AG20443 (cell line): ENCODE data around the gene FAM13A.
"Not testable (repeated sequence)": the region's sequence is repeated elsewhere in the genome, so short reads cannot be mapped to it uniquely, and the experiment has no call there.

Experiments used
- DNase-seq: peaks from one replicate; pipeline ENCODE4 v3.0.0; 2012; ENCODE audit warnings: low spot score, mixed read lengths

FAM13A gene

GRCh38 chr4:88897180-88897579, 159.8 kb downstream of the FAM13A start:
- DNase-seq: no peak

GRCh38 chr4:88893961-88894360, 163.0 kb downstream of the FAM13A start:
- DNase-seq: no peak

DNA sequence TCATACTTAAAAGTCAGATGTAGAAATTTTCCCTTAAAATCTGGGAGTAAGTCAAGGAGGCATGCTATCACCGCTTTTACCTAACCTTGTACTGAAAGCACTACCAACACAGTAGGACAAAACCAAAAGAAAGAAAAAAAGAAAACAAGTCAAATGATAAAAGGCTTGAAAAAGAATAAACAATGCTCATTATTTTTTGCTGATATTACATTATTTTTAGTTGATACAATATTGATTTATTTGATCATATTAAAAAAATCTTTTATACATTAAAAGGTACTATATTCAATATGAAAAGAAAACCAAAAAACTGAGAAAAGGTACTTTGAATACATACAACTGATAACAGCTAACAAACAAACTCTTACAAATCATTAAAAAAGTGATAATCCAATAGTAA, 164.3 kb downstream of the FAM13A start:
- DNase-seq: no peak

- no peak for DNase-seq
Measured at GRCh38 chr4:88891636-88892035, 165.3 kb downstream of the FAM13A start.

GRCh38 chr4:88887409-88887808, 169.6 kb downstream of the FAM13A start:
- DNase-seq: not testable (repeated sequence)

GRCh38 chr4:88881227-88881569, 175.8 kb downstream of the FAM13A start:
- no peak for DNase-seq

DNA sequence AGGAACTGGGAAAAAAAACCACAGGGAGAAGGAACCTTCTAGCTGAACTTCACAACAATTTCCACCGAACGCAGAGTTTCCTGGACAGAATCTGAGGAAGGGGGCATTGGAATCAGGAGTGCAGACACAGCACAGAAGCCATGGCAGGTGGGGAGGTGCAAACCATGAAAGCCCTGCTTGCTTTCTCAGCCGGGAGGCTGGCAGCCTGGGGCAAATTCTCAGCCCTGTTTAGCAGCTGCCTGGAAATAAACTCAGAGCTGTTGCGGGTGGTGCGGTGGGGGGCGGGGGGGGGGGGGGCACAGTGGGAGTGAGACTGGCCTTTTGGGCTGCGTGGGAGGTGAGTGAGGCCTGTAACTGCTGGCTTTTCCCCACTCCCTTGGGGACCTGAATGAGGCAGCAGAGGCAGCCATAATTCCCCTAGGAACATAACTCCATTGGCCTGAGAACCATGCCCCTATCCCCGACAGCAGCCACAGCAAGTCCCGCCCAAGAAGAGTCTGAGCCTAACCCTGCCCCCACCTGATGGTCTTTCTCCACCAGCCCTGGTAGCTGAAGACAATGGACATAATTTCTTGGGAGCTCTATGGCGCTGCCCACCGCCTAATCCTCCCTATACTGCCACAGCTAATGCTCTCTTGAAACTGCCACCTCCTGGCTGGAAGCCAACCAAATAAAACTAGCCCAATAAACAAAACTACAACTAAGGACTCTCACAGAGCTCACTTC, 176.3 kb downstream of the FAM13A start:
- DNase-seq: no peak

DNA sequence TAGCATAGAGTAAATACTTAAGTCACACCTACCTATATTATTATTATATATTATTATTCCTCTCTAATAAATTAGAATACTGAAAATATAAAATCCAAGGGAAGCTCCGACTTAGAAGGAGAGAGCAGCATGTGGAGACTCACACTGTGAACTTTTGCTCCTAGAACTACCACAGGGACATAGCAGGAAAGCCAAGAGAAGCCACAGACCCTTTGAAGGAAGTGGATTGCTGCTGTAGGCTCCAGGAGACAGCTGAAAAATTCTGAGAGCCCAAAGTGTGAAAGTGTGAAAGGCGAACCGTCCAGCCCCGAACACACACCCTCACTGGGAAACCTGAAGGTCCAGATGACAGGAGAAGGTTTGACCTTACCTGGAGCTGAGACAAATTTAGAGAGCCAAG, 177.0 kb downstream of the FAM13A start:
- DNase-seq: no peak

DNA sequence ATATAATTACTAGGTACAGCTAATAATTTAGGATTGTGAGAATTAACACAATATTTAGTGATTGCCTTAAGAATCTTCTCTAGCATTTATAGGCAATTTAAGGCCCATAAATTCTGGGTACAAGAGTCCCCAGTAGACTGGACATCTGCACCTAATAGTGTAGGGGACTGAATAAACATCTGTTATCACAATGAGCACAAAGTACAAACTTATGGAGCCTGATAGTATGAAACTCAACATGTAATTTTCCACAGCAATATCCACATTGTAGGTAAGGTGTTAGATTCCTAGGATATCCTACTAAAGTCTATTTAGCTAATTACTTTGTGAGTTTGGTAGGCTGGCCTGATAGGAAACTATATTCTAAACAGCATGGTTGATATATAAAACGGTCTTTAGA, 178.3 kb downstream of the FAM13A start:
- no peak for DNase-seq

GRCh38 chr4:88870428-88870827, 186.6 kb downstream of the FAM13A start:
- DNase-seq: no peak

- no peak for DNase-seq
Measured at GRCh38 chr4:88868510-88868909, 188.5 kb downstream of the FAM13A start.

- DNase-seq: no peak
Measured at GRCh38 chr4:88866862-88867550, 190.0 kb downstream of the FAM13A start.

- DNase-seq: no peak
Measured at GRCh38 chr4:88865466-88865865, 191.5 kb downstream of the FAM13A start.

GRCh38 chr4:88865046-88865445, 191.9 kb downstream of the FAM13A start:
- DNase-seq: no peak

DNA sequence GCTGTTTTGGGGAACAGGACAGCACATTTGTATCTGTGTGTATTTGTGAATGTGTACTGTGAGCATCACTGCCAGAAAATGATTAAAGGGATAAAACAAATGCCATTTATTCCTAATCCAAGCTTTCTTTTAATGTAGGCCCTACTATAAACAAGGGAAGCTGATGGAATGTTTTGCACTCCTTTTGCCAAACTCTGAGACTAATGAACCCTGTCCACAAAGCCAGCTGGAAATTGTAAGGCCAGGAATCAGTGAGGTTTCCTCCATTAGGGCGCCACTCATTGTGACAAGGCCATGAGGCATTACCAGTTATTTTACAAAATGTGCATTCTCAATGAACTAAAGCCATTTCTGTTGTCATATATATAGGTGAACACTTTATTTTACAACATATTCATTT, 196.4 kb downstream of the FAM13A start:
- no peak for DNase-seq

GRCh38 chr4:88859191-88859812, 197.7 kb downstream of the FAM13A start:
- DNase-seq: no peak

DNA sequence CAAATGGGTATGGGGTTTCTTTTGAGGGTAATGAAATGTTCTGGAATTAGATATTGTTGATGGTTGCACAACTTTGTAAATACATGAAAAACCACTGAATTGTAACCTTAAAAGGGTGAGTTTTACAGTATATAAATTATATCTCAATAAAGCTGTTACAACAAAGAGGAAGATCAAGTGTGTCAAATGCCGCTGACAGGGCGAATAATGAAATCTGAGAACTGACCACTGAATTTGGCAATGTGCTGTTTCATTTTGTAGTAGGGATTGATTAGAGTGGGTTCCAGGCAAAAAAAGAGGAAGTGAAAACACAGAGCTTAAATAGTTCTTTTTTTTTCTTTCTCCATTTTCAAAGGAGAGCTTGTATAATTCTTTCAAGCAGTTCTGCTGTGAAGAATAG, 198.2 kb downstream of the FAM13A start:
- DNase-seq: no peak

- no peak for DNase-seq
Measured at GRCh38 chr4:88857588-88857987, 199.4 kb downstream of the FAM13A start.

DNA sequence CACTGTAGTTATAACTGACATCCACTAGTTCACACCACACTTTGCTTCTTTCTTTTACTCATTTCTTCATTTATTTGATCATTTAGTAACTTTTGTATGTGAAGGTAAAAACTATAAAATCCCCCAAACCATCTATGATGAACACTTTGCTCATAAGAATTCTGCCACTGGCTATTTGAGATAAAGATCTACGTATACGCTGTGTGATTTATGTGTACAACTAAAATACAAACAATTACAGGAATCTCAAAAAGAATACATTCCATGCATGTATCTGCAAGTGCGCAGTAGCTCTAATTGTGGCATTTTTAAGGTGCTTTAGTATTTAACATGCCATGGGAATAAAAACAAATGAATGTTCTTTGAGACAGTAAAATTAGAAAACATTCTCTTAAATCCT, 202.5 kb downstream of the FAM13A start:
- no peak for DNase-seq

DNA sequence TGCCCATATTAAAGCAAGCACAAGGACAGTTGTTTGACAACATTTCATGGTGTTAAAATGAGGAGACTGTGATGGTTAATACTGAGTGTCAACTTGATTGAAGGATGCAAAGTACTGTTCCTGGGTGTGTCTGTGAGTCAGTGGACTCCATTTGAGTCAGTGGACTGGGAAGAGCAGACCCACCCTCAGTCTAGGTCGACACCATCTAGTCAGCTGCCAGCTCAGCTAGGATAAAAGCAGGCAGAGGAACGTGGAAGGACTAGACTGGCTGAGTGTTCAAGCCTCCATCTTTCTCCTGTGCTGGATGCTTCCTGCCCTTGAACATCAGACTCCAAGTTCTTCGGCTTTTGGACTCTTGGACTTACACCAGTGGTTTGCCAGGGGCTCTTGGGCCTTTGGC, 203.4 kb downstream of the FAM13A start:
- DNase-seq: not testable (repeated sequence)

GRCh38 chr4:88846206-88846790, 210.7 kb downstream of the FAM13A start:
- DNase-seq: no peak

DNA sequence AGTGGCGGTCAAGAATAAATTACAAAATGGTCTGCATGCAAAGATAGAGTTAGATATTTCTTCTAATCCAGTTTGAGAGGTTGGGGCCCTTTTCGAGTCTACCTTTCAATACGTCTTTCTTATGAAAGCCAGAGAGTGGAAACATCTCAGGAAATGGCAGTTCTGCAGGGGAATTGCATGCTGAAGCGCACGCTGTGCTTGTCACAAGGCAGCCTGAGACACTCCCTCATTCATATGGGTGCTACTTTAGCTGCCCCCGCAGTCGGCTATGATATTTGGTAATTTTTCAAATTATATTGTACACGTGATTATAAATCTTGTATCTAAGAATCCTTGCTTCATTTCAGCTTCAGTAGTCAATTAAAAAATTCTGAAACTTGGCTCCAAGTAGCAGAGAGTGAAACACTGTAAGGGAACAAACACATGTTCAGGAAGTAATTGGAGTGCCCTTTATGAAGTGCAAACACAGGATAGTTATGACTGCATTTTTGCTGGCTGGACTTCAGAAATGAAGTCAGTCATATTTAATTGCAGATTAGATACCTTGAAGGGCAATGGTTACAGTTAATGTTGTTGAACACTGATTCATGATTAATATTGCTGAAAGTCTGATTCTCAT, 213.8 kb downstream of the FAM13A start:
- DNase-seq: no peak

GRCh38 chr4:88841635-88842034, 215.3 kb downstream of the FAM13A start:
- DNase-seq: peak; percentile 11
